ENCODE data around the gene TUT7.
"Not testable (repeated sequence)": the region's sequence is repeated elsewhere in the genome, so short reads cannot be mapped to it uniquely, and the experiment has no call there.

Gene TUT7

GRCh38 chr9:86298873-86299272 lies 55.3 kb downstream of the TUT7 start:
- no peak overlapping the region for H3K4me3 ChIP-seq (ENCODE audit: control insufficient read depth, low read depth, low read length)
- no peak for DNase-seq (ENCODE audit: low read depth)
- no peak for TF ChIP-seq CTCF (IDR thresholded peaks at IDR 0.05; ENCODE audit: control insufficient read depth, insufficient read depth, low read depth, low read length, missing control alignments)

- H3K4me3 ChIP-seq (ENCODE audit: control insufficient read depth, low read depth, low read length); DNase-seq (ENCODE audit: low read depth): not testable (repeated sequence)
These were observed 63.9 kb downstream of the TUT7 start for GRCh38 chr9:86290341-86290740.

GRCh38 chr9:86288499-86289198 lies 65.6 kb downstream of the TUT7 start:
- DNase-seq (ENCODE audit: low read depth) = no peak
- TF ChIP-seq CTCF (IDR thresholded peaks at IDR 0.05; ENCODE audit: control insufficient read depth, insufficient read depth, low read depth, low read length, missing control alignments) = no peak

GRCh38 chr9:86287013-86287412 lies 67.2 kb downstream of the TUT7 start:
- DNase-seq (ENCODE audit: low read depth) = no peak
- H3K4me3 ChIP-seq (ENCODE audit: control insufficient read depth, low read depth, low read length) = no peak overlapping the region
- TF ChIP-seq CTCF (IDR thresholded peaks at IDR 0.05; ENCODE audit: control insufficient read depth, insufficient read depth, low read depth, low read length, missing control alignments) = peak; percentile 40

More at GRCh38 chr9:86288499-86289198, 65.6 kb downstream of the TUT7 start:
- no peak overlapping the region for H3K4me3 ChIP-seq (ENCODE audit: control insufficient read depth, low read depth, low read length)

GRCh38 chr9:86286278-86286677 lies 67.9 kb downstream of the TUT7 start:
- no peak for DNase-seq (ENCODE audit: low read depth)
- no peak for TF ChIP-seq CTCF (IDR thresholded peaks at IDR 0.05; ENCODE audit: control insufficient read depth, insufficient read depth, low read depth, low read length, missing control alignments)
- H3K4me3 ChIP-seq (ENCODE audit: control insufficient read depth, low read depth, low read length) = no peak overlapping the region

GRCh38 chr9:86285261-86285660 lies 68.9 kb downstream of the TUT7 start:
- DNase-seq (ENCODE audit: low read depth) = no peak
- TF ChIP-seq CTCF (IDR thresholded peaks at IDR 0.05; ENCODE audit: control insufficient read depth, insufficient read depth, low read depth, low read length, missing control alignments) = no peak
- H3K4me3 ChIP-seq (ENCODE audit: control insufficient read depth, low read depth, low read length) = no peak overlapping the region

GRCh38 chr9:86282979-86283535 lies 71.2 kb downstream of the TUT7 start:
- peak; percentile 81 for DNase-seq (ENCODE audit: low read depth)
- no peak for TF ChIP-seq CTCF (IDR thresholded peaks at IDR 0.05; ENCODE audit: control insufficient read depth, insufficient read depth, low read depth, low read length, missing control alignments)
- peak overlapping the region; percentile 93 for H3K4me3 ChIP-seq (ENCODE audit: control insufficient read depth, low read depth, low read length)
